Body of pancreas (tissue), 4 donors: ENCODE data around the gene KLHDC9.

Source experiments
- POLR2A ChIP-seq, 3 donors: fragments of 450-650 bp; IDR thresholded peaks; one replicate each; pipeline ENCODE4 v1.6.1; 2016; ENCODE audit warnings: antibody characterized with exemption in 3 of 3, mild to moderate bottlenecking in 2 of 3
- TF ChIP-seq, protein P1 (sequence below), 7 experiments: fragments of 450-650 bp in 4 of 7; fragments of 200-600 bp in 3 of 7; sonication (generic) in 3 of 7; IDR thresholded peaks; one replicate each; pipeline ENCODE4 v1.5.1; 2016 to 2019; ENCODE audit warnings: antibody characterized with exemption in 7 of 7

DNA sequence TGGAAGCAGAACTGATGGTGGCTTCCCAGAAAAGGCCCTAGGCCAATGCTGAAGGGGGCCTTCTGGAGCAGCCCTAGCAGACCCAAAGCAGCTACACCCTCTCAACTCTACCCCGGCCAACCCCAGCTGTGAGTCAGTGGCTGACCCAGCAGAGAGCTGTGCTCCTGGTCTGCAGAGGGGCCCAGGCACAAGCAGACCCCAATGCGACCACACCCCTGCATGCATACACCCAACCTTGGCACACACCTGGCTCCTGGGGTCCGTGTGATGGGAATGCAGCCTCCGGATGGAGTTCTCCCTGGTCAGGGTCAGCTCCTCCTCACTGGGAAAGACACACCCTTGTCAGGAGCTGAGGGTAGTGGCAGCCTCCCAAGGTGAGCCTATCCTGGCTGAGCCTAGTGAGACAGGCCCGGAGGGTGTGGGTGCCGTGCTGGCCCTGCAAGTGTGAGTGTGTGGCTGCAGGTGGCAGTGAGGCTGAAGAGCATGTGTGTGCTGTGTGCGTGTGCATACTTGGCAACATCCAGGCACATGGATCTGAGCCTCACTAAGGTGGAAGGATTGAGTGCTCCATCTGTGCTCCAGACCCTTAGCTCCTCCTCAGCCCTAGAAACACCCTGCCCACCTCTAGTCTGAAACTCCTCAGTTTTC, 24.6 kb upstream of the KLHDC9 start:
- TF ChIP-seq, protein P1, sequence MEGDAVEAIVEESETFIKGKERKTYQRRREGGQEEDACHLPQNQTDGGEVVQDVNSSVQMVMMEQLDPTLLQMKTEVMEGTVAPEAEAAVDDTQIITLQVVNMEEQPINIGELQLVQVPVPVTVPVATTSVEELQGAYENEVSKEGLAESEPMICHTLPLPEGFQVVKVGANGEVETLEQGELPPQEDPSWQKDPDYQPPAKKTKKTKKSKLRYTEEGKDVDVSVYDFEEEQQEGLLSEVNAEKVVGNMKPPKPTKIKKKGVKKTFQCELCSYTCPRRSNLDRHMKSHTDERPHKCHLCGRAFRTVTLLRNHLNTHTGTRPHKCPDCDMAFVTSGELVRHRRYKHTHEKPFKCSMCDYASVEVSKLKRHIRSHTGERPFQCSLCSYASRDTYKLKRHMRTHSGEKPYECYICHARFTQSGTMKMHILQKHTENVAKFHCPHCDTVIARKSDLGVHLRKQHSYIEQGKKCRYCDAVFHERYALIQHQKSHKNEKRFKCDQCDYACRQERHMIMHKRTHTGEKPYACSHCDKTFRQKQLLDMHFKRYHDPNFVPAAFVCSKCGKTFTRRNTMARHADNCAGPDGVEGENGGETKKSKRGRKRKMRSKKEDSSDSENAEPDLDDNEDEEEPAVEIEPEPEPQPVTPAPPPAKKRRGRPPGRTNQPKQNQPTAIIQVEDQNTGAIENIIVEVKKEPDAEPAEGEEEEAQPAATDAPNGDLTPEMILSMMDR (IDR thresholded peaks at IDR 0.05): no peak
- TF ChIP-seq POLR2A (IDR thresholded peaks at IDR 0.05): no peak
